SU-DHL-6 (cell line): ENCODE data around the gene EPC1.

ENCODE experiments used
- CTCF ChIP-seq: fragments of 200-600 bp; sonication (generic); IDR thresholded peaks from one replicate; pipeline ENCODE4 v1.5.1; 2017; ENCODE audit warnings: antibody characterized with exemption, mild to moderate bottlenecking, low read length, moderate library complexity; ENCODE audit not compliant: insufficient read depth, poor library complexity, severe bottlenecking
- EZH2phosphoT487 ChIP-seq: fragments of 200-600 bp; sonication (generic), shearing (Covaris generic); conservative IDR thresholded peaks from 2 replicates; pipeline ENCODE4 v1.6.1; 2018; ENCODE audit warnings: mild to moderate bottlenecking, antibody characterized with exemption, low read length, moderate library complexity, mixed read lengths

GRCh38 chr10:32388258-32389027 lies 41.5 kb upstream of the EPC1 start:
- TF ChIP-seq CTCF = no peak
- TF ChIP-seq EZH2phosphoT487 = no peak
